WTC11 (cell line): ENCODE measurements around the gene OR9Q1. TPM values are rescaled to one million over a fixed set of nuclear protein-coding genes. Genes with fewer than 3 reads are reported as not detected.

Source experiments
- ATAC-seq: fragments of 200-7000 bp; cut with Tn5 transposase; 2 replicates; pipeline ENCODE4 v1.10.0; 2021; ENCODE audit warnings: mild to moderate bottlenecking, moderate library complexity
- CTCF ChIA-PET: fragments of 300-600 bp; sonication (Branson Sonifier 250); formaldehyde crosslinking; loops from one replicate; lab custom pipeline; 2021; ENCODE audit warnings: antibody characterized with exemption; lab: Charles Lee
- POLR2A ChIA-PET: fragments of 350-600 bp; sonication (Branson Sonifier 250); formaldehyde crosslinking; loops from one replicate; lab custom pipeline; 2021; ENCODE audit warnings: antibody characterized with exemption; lab: Charles Lee
- DNase-seq: peaks from one replicate; pipeline ENCODE4 v3.0.0; 2021; ENCODE audit warnings: low spot score
- H3K27ac Mint-ChIP-seq: 2 replicates; pipeline ENCODE4 v1.8.0; 2021; ENCODE audit warnings: mixed read lengths
- H3K27me3 Mint-ChIP-seq: 2 replicates; pipeline ENCODE4 v1.8.0; 2021; ENCODE audit warnings: low read depth, mild to moderate bottlenecking, moderate library complexity, mixed read lengths
- H3K36me3 Mint-ChIP-seq: 2 replicates; pipeline ENCODE4 v1.8.0; 2021; ENCODE audit warnings: mixed read lengths
- H3K4me1 Mint-ChIP-seq: 2 replicates; pipeline ENCODE4 v1.8.0; 2022; ENCODE audit warnings: mixed read lengths
- H3K4me3 Mint-ChIP-seq: 2 replicates; pipeline ENCODE4 v1.8.0; 2021; ENCODE audit warnings: mild to moderate bottlenecking, moderate library complexity, mixed read lengths
- H3K9me3 Mint-ChIP-seq: 2 replicates; pipeline ENCODE4 v1.8.0; 2021; ENCODE audit warnings: mixed read lengths
- CBFB ChIP-seq: sonication (generic); formaldehyde crosslinking; IDR thresholded peaks from 2 replicates; pipeline ENCODE4 v1.8.1; 2022; ENCODE audit warnings: mild to moderate bottlenecking, low read depth, missing genetic modification reagents
- E2F4 ChIP-seq: sonication (generic); formaldehyde crosslinking; IDR thresholded peaks from 2 replicates; pipeline ENCODE4 v1.8.1; 2022; ENCODE audit warnings: low read depth, mild to moderate bottlenecking, moderate library complexity, missing genetic modification reagents, borderline replicate concordance
- ELF4 ChIP-seq: sonication (generic); formaldehyde crosslinking; IDR thresholded peaks from 2 replicates; pipeline ENCODE4 v1.8.1; 2022; ENCODE audit warnings: low read depth, mild to moderate bottlenecking, moderate library complexity, missing genetic modification reagents
- ESRRA ChIP-seq: sonication (generic); formaldehyde crosslinking; IDR thresholded peaks from 2 replicates; pipeline ENCODE4 v1.8.1; 2022; ENCODE audit warnings: mild to moderate bottlenecking, missing genetic modification reagents, borderline replicate concordance
- ETV6 ChIP-seq: sonication (generic); formaldehyde crosslinking; IDR thresholded peaks from 2 replicates; pipeline ENCODE4 v1.8.1; 2022; ENCODE audit warnings: mild to moderate bottlenecking, missing genetic modification reagents
- FOXP1 ChIP-seq: sonication (generic); formaldehyde crosslinking; IDR thresholded peaks from 2 replicates; pipeline ENCODE4 v1.8.0; 2022; ENCODE audit warnings: missing genetic modification reagents, mild to moderate bottlenecking, moderate library complexity, borderline replicate concordance
- GRHL2 ChIP-seq: fragments of 250-450 bp; sonication (Bioruptor Pico); IDR thresholded peaks from 2 replicates; pipeline ENCODE4 v1.8.0; 2022; ENCODE audit warnings: mild to moderate bottlenecking, moderate library complexity; ENCODE audit not compliant: insufficient replicate concordance, severe bottlenecking
- MXD4 ChIP-seq: fragments of 250-450 bp; sonication (Bioruptor Pico); IDR thresholded peaks from 2 replicates; pipeline ENCODE4 v1.8.0; 2021; ENCODE audit warnings: mild to moderate bottlenecking, moderate library complexity, borderline replicate concordance
- MYBL2 ChIP-seq: sonication (generic); formaldehyde crosslinking; IDR thresholded peaks from 2 replicates; pipeline ENCODE4 v1.8.1; 2023; ENCODE audit warnings: mild to moderate bottlenecking, moderate library complexity, missing genetic modification reagents
- NR2C2 ChIP-seq: sonication (generic); formaldehyde crosslinking; IDR thresholded peaks from 2 replicates; pipeline ENCODE4 v1.8.0; 2022; ENCODE audit warnings: mild to moderate bottlenecking, missing genetic modification reagents
- PREB ChIP-seq: sonication (generic); formaldehyde crosslinking; IDR thresholded peaks from 2 replicates; pipeline ENCODE4 v1.8.1; 2022; ENCODE audit warnings: mild to moderate bottlenecking, missing genetic modification reagents, moderate library complexity, borderline replicate concordance
- PRRX2 ChIP-seq: fragments of 250-450 bp; sonication (Bioruptor Pico); IDR thresholded peaks from 2 replicates; pipeline ENCODE4 v1.8.0; 2021; ENCODE audit warnings: mild to moderate bottlenecking
- RORB ChIP-seq: fragments of 250-450 bp; sonication (Bioruptor Pico); IDR thresholded peaks from 2 replicates; pipeline ENCODE4 v1.9.0; 2021; ENCODE audit warnings: mild to moderate bottlenecking
- TCF7 ChIP-seq: sonication (generic); formaldehyde crosslinking; IDR thresholded peaks from 2 replicates; pipeline ENCODE4 v1.8.0; 2022; ENCODE audit warnings: mild to moderate bottlenecking, low read depth, missing genetic modification reagents, moderate library complexity
- TP53 ChIP-seq: sonication (generic); formaldehyde crosslinking; IDR thresholded peaks from 2 replicates; pipeline ENCODE4 v1.8.1; 2023; ENCODE audit warnings: mild to moderate bottlenecking, missing genetic modification reagents
- ZNF281 ChIP-seq: sonication (generic); formaldehyde crosslinking; IDR thresholded peaks from 2 replicates; pipeline ENCODE4 v1.8.0; 2023; ENCODE audit warnings: mild to moderate bottlenecking, missing genetic modification reagents
- ZNF396 ChIP-seq: fragments of 250-450 bp; sonication (Bioruptor Pico); IDR thresholded peaks from 2 replicates; pipeline ENCODE4 v1.8.0; 2021; ENCODE audit warnings: mild to moderate bottlenecking, moderate library complexity, borderline replicate concordance
- ZNF671 ChIP-seq: fragments of 250-450 bp; sonication (Bioruptor Pico); IDR thresholded peaks from 2 replicates; pipeline ENCODE4 v1.8.0; 2021; ENCODE audit warnings: mild to moderate bottlenecking
- total RNA-seq: library from RNA; stranded (reverse); gene quantifications from 3 replicates; pipeline ENCODE4 v1.2.3, GENCODE V29; 2021
- TF ChIP-seq, protein P1 (sequence below): fragments of 250-450 bp; sonication (Bioruptor Pico); IDR thresholded peaks from 2 replicates; pipeline ENCODE4 v2.1.2; 2022; ENCODE audit warnings: mild to moderate bottlenecking, moderate library complexity
- TF ChIP-seq, protein P2 (sequence below): sonication (generic); formaldehyde crosslinking; IDR thresholded peaks from 2 replicates; pipeline ENCODE4 v1.8.1; 2023; ENCODE audit warnings: mild to moderate bottlenecking, missing genetic modification reagents, borderline replicate concordance

OR9Q1 gene
- total RNA-seq, 1 experiment from 2014 or later: not detected

GRCh38 chr11:58216476-58216875, 192.8 kb downstream of the OR9Q1 start:
- CTCF ChIA-PET: no interaction called here
- POLR2A ChIA-PET: no interaction called here
- H3K9me3 Mint-ChIP-seq: no peaks in the 10 kb centered on the region
- no peak overlapping the region for H3K4me3 Mint-ChIP-seq
- TF ChIP-seq CBFB (CRISPR knock-in tag): no peak
- TF ChIP-seq FOXP1: no peak
- no peak for TF ChIP-seq ZNF281
- no peak for TF ChIP-seq GRHL2
- no peak for TF ChIP-seq ELF4 (CRISPR knock-in tag)
- TF ChIP-seq MXD4 (CRISPR knock-in tag): no peak
- no peak for TF ChIP-seq PREB (CRISPR knock-in tag)
- TF ChIP-seq, protein P1, sequence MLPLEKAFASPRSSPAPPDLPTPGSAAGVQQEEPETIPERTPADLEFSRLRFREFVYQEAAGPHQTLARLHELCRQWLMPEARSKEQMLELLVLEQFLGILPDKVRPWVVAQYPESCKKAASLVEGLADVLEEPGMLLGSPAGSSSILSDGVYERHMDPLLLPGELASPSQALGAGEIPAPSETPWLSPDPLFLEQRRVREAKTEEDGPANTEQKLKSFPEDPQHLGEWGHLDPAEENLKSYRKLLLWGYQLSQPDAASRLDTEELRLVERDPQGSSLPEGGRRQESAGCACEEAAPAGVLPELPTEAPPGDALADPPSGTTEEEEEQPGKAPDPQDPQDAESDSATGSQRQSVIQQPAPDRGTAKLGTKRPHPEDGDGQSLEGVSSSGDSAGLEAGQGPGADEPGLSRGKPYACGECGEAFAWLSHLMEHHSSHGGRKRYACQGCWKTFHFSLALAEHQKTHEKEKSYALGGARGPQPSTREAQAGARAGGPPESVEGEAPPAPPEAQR (CRISPR knock-in tag): no peak
- no peak for TF ChIP-seq ZNF396
- TF ChIP-seq ESRRA (CRISPR knock-in tag): no peak
- no peak for TF ChIP-seq ETV6 (CRISPR knock-in tag)
- no peak for TF ChIP-seq MYBL2
- no peak for TF ChIP-seq TP53 (CRISPR knock-in tag)
- no peak for TF ChIP-seq NR2C2 (CRISPR knock-in tag)
- DNase-seq (no peak), ATAC-seq (no peak)
- no peaks in the 10 kb centered on the region for H3K4me1 Mint-ChIP-seq
- H3K27ac Mint-ChIP-seq: no peak overlapping the region
- H3K36me3 Mint-ChIP-seq: no peaks in the 10 kb centered on the region
- no peaks in the 10 kb centered on the region; the same call in 1 of the 2 replicates for H3K27me3 Mint-ChIP-seq

DNA sequence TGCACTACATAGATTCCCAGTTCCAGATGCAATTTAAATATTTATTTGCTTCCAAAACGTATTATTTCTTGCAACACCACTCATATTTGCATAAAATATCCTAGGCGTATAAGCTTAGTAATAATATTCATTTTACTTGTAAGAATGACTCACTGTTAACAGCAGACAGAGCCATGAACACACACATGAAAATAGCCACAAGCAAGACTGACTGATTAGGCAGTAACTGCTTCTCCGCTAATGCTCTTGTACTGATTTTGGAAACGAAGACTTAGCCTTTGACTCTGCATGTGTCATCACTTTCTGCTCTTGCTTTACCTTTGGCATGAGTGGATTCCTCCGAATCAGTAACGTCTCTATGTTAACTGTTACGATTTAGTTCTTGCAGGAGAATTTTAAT, 199.0 kb downstream of the OR9Q1 start:
- Mint-ChIP-seq H3K4me3 (no peak overlapping the region), H3K4me1 (no peaks in the 10 kb centered on the region), H3K27ac (no peak overlapping the region), H3K36me3 (no peaks in the 10 kb centered on the region), H3K27me3 (no peaks in the 10 kb centered on the region; the same call in 1 of the 2 replicates), H3K9me3 (no peaks in the 10 kb centered on the region)
- DNase-seq (no peak), ATAC-seq (no peak)
- ChIA-PET POLR2A (no interaction called here), CTCF (no interaction called here)
- TF ChIP-seq E2F4 (no peak), RORB (CRISPR knock-in tag) (no peak), ZNF671 (no peak), PRRX2 (CRISPR knock-in tag) (no peak)

GRCh38 chr11:58227956-58228615, 204.4 kb downstream of the OR9Q1 start:
- H3K4me1 Mint-ChIP-seq: no peaks in the 10 kb centered on the region
- H3K4me3 Mint-ChIP-seq: no peak overlapping the region
- H3K9me3 Mint-ChIP-seq: no peaks in the 10 kb centered on the region
- no peak for ATAC-seq
- no peaks in the 10 kb centered on the region; the same call in 1 of the 2 replicates for H3K27me3 Mint-ChIP-seq
- no peak overlapping the region for H3K27ac Mint-ChIP-seq
- CTCF ChIA-PET: no interaction called here
- no peaks in the 10 kb centered on the region for H3K36me3 Mint-ChIP-seq
- no peak for DNase-seq
- POLR2A ChIA-PET: no interaction called here
- TF ChIP-seq TCF7 (CRISPR knock-in tag) (no peak), PREB (CRISPR knock-in tag) (no peak), GRHL2 (no peak)
- TF ChIP-seq, protein P2, sequence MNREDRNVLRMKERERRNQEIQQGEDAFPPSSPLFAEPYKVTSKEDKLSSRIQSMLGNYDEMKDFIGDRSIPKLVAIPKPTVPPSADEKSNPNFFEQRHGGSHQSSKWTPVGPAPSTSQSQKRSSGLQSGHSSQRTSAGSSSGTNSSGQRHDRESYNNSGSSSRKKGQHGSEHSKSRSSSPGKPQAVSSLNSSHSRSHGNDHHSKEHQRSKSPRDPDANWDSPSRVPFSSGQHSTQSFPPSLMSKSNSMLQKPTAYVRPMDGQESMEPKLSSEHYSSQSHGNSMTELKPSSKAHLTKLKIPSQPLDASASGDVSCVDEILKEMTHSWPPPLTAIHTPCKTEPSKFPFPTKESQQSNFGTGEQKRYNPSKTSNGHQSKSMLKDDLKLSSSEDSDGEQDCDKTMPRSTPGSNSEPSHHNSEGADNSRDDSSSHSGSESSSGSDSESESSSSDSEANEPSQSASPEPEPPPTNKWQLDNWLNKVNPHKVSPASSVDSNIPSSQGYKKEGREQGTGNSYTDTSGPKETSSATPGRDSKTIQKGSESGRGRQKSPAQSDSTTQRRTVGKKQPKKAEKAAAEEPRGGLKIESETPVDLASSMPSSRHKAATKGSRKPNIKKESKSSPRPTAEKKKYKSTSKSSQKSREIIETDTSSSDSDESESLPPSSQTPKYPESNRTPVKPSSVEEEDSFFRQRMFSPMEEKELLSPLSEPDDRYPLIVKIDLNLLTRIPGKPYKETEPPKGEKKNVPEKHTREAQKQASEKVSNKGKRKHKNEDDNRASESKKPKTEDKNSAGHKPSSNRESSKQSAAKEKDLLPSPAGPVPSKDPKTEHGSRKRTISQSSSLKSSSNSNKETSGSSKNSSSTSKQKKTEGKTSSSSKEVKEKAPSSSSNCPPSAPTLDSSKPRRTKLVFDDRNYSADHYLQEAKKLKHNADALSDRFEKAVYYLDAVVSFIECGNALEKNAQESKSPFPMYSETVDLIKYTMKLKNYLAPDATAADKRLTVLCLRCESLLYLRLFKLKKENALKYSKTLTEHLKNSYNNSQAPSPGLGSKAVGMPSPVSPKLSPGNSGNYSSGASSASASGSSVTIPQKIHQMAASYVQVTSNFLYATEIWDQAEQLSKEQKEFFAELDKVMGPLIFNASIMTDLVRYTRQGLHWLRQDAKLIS (CRISPR knock-in tag): no peak
